GM20431 (cell line): Measurements from ENCODE around the gene CHRD.

Experiments used
- in situ Hi-C: fragments of 300-500 bp; cut with MseI, MboI; formaldehyde crosslinking; loops from one replicate; pipeline ENCODE4 v1.15.0; 2020; ENCODE audit warnings: low sequenced_read_pairs; ENCODE audit not compliant: unreplicated experiment

The CHRD gene

DNA sequence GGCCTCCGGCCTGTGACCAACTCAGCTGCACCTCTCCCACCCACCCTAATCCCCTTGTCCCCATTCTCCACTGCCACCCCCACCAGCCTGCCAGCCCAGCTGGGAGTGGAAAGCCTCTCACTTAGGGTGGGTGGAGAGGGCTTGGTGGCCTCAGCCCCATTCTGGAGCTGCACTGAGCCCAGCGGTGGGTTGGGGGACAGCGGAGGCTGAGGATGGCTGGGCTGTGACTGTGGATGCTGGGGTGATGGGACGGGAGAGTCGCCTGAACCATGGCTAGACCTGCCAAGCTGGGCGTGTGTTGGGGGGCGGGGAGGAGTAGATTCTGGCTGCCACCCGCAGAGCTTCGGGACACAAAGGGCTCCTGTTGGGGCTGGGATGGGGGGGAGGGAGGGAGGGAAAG, 20.2 kb upstream of the CHRD start:
- in situ Hi-C loops: no loop called here

DNA sequence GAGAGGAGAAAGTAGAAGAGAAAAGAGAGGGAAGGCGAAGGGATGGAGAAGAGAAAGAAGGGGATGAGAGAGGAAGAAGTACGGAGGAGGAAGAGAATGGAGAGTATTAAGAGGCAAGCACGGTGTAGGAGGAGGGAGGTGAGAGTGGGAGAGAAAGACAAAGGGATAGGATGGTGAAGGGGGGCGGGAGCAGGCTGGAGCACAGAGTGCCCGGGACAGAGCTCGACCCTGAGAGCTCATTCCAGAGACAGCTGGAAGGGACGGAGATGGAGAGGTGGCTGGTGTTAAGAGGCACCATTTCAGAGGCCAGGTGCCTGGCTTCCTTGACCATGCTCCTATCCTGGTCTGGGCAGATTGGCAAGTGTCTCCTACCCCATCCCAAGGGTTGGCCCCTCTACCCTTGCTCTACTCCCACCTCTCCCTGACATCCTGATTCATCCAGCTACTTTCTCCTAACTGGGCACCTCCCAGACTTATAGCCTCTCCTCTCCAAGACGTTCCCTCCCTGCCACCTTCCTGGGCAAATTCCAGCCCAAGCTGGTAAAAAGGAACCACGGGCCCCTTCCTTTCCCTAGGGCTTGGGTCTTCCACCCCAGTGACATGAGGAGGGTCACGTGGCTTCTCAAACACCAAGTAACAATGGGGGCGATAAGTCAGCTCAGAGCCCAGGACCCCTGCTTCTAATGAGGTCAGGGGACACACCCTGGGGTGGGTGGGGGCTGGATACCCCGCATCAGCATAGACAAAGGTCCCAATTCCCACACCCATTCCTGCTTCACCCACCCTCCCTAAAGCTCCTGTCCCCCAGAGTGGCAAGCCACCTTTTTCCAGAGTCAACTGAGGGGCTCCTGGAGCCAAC, 19.6 kb upstream of the CHRD start:
- in situ Hi-C loops: no loop called here

DNA sequence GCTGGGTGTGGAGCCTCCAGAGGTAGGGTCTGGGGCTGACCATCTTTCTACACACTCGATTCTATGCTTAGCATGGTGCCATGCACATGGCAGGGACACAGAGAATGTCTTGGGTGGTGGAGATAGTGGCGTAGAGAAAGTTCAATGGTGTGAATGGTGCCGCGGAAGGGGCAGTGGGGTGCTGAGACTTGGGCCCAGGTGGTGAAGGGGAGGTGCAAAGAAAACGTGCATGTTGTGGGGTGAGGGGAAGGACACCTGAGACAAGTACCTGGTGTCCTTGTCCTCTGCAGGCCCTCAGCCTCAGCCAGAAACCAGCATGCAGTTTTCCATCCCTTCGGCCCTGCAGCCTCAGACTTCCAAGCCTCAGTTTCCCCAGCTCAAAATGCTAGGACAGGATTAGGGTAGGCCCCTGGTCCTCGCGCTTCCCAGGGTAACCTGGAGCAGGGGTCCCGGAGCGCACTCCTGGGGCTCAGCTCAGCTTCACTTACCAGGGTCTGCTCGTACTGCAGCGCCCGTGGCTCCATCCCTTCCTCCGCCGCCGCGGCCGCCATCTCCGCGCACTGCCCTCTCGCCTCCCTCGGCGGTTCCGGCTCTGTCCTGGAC, 18.8 kb upstream of the CHRD start:
- in situ Hi-C loops: no loop called here

DNA sequence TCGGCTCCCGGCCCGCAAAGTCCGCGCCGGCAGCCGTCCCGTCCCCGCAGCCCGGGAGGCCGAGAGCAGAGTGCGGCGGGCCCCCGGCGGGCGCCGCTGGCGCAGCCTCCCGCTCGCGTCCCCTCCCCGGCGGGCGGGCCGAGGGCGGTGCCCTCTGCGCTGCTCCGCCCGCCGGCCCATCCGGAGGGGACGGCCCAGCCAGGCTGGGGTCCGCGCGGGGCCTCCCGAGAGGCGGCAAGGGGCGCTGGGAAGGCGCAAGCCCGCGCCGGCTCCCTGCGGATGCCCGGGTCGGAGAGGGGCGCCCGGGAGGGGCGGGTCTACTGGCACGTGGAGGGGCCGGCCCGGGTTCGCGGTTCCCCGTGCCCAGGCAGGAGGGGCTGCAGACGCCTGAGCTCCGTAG, 18.3 kb upstream of the CHRD start, which contains the start of the genes CLCN2 and POLR2H:
Gene CLCN2, minus strand, starts transcription at position 74 of the 400 bp plus-strand sequence. CDS start 126 bp downstream, outside the sequence.
Gene POLR2H, plus strand, starts transcription at position 179 of the 400 bp plus-strand sequence. CDS start 1,783 bp downstream, outside the sequence.
- in situ Hi-C loops: no loop called here

DNA sequence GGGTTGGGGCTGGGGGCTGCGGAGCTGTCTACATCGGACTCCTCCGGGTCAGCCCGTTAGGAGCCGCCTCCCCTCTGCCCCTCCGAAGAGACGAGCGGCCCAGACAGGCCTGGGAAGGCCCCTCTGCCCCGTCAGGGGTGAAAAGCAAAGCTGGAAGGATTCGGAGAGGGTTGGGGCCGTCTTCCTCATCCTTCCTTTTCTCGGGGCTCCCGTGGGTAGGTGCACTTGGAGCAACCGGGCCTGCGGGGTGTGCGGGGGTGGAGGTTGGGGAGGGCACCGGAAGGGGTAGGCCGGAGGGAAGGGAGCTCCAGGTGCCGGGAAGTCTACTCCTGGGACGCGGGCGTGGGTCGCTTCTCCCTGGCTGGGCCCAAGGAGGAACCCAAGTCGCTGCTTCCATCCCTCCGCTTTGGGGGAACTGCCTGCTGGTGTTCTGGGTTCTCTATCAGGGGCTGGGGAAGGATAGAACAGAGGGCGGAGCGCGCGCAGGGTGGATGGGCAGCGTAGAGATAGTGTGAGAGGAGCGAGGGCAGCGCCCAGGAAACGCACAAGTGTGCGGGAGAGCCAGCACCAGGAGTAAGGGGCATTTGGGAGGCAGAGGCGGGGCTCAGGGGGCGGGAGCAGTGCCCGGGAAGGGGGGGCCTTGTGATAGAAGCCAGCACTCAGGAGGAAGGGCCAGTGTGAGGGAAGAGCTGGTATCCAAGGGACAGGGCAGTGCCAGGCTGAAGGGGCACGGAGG, 17.8 kb upstream of the CHRD start:
- in situ Hi-C loops: no loop called here

DNA sequence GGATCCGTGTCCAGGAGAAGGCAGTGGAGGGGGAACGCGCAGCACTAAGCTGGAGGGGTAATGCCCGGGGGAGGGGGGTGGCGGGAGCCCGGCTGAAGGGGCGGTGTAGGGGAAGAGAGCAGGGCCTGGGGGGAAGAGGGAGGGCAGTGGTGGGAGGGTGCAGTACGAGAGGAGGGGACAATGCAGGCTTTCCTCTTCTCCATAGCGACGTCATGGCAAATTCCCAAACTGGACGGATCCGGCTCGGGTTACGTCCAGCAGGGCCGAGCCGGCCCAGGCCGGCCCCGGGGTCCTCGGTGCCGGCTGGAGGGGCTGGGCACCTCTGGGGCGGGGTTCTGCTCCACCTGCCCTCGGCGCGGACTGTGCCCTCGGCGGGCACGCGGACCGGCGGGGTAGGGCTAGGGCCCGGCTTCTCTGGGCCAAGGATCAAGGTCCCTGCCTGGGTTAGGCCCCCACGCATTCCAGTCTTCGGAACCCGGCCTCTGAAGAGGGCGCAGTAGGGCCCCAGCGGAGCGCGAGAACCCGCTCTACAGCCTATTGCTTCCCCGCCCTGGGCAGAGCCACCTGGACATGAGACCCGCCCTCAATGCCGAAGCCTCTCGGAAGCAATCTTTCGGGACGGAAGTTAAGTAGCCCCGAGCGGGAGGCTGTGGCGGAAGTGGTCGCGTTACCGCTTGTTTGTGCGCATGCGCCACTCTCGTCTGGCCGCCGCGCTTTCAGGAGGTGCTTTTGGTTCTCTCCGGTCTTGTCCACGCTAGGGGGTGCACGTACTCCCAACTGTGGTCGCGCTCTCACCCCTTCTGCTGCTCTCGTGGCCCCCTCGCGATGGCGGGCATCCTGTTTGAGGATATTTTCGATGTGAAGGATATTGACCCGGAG, 16.9 kb upstream of the CHRD start:
- in situ Hi-C loops: no loop called here

DNA sequence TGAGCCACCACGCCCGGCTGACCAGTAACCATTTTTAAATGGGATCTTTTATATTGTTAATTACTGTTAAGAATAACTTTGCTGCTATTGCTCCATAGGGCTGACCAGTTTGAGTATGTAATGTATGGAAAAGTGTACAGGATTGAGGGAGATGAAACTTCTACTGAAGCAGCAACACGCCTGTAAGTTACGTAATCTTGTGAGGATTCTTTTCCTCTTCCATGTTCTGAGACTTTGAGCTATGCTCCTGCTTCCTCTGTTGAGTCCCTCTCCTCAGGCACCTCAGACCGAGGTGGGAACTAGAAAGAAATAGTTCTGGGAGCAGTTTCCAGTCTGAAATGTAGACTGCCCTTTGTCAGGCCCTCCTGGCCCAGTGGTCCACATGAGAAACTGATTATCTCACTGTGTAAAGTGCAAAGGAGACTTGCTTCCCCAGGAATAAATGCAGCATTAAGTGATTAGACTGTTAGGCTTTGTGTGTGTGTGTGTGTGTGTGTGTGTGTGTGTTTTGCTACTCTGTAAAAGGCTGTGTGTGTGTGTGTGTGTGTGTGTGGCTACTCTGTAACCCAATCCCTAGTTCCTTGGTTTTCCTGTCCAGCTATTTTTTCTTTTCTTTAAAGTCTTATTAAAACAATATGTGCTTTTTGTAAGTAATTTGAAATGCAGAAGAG, 13.1 kb upstream of the CHRD start:
- in situ Hi-C loops: no loop called here

DNA sequence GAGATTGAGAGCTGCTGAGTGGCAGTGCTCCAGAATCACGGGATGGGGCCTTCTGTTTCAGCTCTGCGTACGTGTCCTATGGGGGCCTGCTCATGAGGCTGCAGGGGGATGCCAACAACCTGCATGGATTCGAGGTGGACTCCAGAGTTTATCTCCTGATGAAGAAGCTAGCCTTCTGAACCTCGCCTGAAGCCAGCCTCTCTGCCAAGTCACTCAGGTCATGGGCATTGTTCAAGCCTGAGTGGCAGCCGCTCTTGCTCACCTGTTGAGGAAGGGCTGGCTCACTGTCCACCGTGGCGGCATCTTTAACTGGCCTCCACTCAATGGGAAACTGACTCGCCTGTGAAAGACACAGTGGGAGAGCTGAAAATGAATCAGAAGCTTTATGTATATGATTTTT, 11.7 kb upstream of the CHRD start:
- in situ Hi-C loops: no loop called here

DNA sequence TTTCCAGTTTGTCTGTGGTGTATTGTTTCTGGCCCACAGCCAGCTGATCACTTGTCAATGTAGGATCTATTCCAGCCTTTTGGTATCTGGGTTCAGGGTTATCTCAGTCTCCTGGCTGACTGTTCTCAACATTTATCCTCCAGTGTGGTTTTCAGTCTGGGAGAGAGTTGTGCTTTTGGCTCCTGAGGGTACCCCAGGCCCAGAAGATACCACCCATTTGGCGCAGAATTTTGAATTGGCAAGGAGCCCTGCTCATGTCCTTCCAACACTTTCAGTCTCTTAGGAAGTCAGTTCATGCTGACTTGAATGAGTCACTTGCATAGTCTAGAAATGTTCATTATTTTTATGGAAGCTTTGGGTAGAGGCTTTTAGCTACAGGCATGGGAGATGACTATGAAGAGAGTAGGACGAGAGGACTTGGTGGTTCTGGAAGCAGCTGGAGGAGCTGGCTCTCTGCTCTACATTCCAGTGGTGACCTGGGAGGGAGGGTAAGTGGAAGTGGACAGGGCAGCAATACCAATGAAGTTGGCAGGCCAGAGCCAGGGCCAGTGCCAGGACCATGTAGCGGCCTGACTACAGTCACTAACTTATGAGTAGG, 11.2 kb upstream of the CHRD start:
- in situ Hi-C loops: no loop called here

DNA sequence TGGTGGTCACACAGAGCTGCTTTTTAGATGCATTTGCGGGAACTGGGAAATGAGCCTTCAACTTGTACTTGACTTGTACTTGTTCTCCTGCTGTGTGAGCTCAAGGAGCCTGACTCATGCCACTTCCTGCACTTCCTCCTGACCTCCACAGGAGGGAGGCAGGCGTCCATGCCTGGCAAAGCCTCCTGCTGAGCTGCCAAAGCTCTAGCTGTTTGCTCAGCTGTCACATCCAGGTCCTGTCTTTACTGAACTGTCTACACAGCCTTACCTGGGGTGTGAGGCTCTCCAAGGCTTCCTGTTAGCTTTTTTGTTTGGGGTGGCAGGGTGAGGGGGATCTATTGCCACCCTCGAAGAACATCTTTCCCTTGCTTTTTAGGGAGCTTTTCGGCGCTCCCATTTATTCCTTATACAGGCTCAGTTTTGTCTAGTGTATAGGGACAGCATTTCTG, 8.3 kb upstream of the CHRD start:
- in situ Hi-C loops: no loop called here

DNA sequence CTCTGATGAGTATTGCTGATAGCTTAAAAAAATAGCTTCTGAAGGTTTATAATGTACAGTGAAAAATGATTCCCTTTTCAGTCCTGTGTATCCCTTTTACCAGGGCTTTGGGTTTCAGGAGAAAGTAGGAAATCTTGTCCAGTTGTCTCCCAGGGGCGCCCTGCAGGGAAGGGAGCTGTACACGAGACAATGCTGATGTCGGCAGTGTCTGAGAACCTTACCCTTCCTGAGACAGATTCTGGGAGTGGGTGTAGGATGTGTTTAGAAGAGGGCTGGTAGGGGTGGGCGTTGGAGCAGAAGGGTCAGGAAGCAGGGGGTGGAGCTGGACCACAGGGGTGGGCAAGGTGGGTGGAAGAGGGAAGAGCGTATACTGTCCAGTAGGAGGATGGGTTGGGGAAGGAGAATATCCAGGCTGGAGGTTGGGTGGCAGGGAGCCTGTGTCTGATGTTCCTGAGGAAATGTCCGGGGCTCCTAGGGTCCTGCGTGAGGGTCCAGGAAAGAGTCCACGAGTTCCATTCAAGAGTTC, 7.5 kb upstream of the CHRD start:
- in situ Hi-C loops: no loop called here

DNA sequence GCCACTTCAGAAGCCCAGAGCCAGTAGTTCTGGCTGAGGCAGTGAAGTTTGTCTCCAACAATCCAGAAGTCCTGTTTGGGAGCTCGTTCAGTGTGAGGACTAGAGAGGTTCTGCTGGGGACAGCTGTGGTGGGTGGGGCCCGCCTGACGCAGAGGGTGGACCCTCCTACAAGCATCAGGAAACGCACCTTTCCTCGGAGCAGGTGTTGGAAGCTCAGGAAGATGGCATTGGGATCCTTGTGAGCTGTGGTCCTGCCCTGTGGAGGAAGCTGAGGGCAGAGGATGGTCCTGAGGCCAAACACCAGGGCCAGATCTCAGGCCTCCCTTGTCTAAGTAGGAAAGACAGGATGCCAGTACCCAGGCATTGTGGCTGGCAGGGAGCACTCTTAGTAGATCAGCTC, 6.9 kb upstream of the CHRD start:
- in situ Hi-C loops: no loop called here

DNA sequence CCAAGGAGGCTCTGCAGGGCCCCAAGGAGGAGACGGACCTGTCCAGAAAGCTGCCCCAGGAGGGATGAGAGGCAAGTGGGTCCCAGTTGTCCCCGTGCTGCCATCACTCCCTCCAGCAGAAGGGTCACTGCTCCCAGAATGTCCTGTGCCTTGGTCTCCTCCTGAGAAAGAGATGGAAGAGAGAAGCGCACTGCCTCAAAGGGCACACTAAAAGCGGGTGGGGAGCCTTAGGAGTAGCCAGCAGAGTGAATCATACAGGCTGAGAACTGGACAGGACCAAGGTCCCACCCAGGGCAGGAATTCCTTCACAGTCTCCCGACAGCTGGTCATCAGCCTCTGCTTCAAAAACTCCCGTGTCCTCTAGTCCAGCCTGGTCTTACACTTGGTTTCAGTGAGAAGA, 6.4 kb upstream of the CHRD start:
- in situ Hi-C loops: no loop called here

DNA sequence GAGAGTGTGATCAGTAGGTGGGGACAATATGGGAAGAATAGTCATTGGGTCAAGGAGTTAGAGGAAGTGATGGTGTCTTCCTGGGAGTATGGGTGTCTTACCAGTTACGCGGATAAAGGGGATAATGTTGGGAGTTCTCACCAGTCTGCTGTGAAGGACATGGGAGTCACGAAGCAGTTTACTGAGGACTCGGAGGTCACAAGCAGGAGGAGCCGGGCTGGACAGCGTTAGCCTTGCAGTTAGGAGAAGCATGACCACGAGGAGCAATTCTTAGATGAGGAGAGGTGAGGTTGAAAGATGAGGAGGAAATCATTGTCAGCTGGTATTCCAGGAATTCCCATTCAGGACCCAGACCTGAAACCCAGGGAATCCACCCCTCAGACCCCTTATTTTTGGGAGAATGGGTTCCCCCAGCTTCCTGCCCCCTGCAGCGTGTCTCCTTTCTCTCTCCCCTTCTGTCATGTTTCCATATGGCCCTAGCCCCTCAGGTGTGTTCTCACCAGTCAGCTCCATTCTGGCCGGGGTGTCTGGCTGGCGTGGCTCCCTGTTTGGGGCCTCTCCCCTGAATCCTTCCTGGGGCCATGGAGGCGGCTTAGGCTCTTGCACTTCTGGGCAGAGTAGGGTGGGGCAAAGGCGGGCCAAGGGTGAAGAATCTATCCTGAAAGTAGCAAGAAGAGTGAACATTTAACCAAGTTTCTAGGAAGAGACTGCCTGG, 4.0 kb upstream of the CHRD start:
- in situ Hi-C loops: no loop called here

DNA sequence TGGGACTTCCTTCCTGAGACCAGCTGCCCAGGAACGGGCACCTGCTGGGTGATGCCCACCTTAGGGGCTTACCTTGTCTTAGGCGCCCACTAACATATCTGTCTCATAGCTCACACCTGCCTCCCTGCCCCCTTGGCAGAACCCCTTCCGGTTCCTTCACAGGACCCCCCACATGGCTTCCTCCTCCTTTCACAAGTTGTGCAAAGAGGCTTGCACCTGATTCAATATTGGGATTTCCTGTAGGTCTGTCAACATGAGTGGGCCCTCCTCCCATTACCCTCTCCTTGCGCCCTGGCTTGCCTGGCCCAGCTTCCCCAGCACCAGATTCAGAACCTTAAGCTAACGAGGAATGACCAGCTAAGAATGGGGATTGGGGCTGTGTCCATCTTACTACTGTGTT, 2.5 kb upstream of the CHRD start:
- in situ Hi-C loops: no loop called here

DNA sequence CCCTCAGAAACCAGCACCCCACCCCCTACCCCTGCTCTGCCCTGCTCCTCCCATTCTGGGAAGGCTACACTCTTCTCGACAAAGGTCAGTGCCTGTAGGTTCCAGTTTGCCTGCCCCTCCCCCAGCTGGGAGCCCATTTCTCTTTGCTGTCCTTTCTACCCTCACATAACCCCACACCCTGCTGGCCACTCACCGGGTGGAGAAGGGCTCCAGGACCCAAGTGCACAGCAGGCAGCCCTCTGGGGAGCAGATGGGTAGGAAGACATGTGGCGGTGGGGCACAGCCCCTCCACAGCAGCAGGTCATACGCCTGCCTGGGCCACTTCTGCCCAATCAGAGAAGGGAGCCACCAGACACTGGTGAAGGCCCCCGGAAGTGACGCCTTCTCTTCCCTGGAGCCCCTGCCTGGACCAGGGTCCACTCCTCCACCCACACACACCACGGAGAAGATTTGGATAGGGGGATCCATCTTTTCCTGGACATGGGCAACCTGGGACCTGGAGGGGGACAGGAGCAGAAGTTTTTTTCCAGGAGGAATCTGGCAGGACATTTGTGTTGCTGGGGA, 1.9 kb upstream of the CHRD start, which contains the start of gene THPO:
Gene THPO, minus strand, starts transcription at position 326 of the 564 bp plus-strand sequence. CDS start 1,948 bp downstream, outside the sequence.
- in situ Hi-C loops: no loop called here

DNA sequence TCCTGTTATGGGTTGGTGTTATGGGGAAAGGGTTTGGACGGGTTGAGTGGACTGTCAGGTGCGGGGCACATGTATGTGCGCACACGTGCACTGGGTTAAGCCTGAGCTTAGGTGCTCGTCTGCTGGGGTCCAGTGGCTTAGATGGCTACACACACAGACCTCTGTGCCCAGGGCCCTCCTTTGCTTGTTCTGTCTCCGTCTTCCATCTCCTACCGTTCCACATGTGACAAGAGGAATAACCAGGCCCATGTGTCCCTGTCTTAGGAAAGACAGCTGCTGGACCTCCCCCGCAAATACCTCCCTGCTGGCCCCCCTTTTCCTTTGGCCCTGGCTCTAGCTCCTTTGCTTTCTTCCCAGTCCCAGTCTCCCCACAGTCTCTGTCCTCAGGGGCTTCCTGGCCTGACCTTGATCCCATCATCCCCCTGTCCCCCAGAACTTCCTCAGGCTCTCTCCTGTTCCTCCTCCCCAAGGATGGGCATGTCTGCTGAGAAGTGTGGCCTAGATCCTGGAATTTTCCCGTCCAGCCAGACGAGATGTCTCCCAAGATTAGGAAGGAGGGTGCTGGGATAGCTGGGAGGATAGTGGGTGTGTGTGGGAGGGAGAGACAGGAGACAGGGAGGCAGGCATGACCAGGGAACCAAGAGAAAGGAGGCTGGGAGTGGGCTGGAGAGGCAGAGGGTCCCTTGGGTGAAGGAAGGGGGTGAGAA, 1.1 kb upstream of the CHRD start:
- in situ Hi-C loops: no loop called here
